GM18951 (cell line): Measurements from ENCODE around the gene MORC4.

Experiments used
- POLR2A ChIP-seq: IDR thresholded peaks from 4 replicates; pipeline ENCODE4 v1.6.1; 2011; ENCODE audit warnings: mild to moderate bottlenecking; ENCODE audit not compliant: insufficient read length, insufficient read depth; ENCODE audit errors: extremely low read depth
- in situ Hi-C: fragments of 300-500 bp; cut with MboI; formaldehyde crosslinking; loops from one replicate; pipeline ENCODE4 v1.12.0; 2022; ENCODE audit warnings: low sequenced_read_pairs, mixed read lengths, inconsistent platforms; ENCODE audit not compliant: unreplicated experiment

The MORC4 gene

DNA sequence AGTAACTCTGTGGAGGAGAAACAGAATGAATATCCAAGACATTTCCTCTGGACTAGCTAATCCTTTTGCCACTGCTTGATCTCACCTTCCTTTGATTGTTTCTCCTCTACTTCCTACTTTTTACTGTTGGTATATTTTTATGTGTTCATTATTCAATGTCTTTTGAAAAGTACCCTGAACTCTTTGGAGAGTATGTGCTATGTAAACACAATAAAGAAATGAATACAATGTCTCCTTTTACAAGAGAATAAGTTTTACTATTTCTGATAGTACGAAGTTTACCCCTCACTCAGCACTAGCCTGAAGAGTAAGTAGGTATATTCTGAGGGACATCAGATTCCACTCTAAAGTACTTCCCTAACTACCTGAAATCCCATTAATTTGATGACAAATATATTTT is 59.9 kb downstream of the MORC4 start:
- in situ Hi-C loops: no loop called here
- TF ChIP-seq POLR2A: no peak

DNA sequence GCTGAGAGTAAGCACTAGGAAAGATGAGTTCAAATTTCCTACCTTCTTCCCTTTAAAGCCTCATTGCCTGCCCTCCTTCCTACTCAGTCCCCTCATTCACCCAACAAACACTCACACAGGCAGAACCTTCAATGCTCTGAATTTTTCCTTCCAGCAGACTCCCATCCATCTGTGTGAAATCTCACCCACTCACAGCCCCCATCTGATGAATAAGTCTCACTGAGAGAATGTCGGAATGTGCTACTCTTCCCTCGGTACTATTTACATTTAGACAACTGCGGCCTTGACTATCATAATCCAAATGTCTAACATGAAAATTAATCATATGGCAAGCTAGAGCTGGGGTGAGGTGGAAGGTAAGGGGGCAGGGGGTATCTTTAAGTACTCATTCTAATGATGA is 60.4 kb downstream of the MORC4 start:
- no peak for TF ChIP-seq POLR2A
- in situ Hi-C loops: no loop called here

DNA sequence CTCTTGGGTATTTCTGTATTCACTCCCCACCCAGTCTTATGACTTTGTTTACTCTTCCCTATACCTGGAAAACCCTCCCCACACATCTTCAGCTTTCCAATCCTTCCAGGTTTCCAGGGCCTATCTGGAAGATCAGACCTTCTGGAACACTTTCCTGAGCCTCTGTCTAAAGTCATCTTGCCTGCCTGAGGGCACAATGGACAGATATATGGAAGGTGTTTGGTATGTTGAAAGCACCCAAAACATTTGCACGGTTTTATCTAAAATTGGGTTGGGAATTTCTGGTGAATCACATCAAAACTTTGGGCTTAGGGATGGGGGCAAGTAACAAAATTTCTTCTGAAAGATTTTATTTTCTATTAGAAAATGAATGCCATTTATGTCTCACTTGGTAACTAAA is 63.8 kb downstream of the MORC4 start:
- in situ Hi-C loops: no loop called here
- no peak for TF ChIP-seq POLR2A

DNA sequence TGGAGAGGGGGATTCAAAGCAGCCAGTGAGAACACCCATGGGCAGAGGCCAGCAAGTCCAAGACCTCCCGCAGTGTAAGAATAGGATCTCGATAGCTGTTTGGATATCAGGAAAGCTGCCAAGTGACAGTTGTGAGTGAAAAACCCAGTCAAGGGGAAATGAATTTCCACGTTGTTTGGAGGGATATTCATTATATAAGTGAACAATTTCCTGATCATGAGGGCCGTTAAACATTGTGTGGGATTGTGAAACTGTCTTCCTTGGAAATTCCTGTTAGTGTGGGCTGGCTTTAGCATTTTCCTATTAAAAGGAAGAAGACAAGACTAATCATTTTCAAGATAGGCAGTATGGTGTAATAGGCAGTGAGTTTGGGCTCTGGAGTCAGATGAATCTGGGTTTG is 64.8 kb downstream of the MORC4 start:
- in situ Hi-C loops: no loop called here
- TF ChIP-seq POLR2A: no peak

DNA sequence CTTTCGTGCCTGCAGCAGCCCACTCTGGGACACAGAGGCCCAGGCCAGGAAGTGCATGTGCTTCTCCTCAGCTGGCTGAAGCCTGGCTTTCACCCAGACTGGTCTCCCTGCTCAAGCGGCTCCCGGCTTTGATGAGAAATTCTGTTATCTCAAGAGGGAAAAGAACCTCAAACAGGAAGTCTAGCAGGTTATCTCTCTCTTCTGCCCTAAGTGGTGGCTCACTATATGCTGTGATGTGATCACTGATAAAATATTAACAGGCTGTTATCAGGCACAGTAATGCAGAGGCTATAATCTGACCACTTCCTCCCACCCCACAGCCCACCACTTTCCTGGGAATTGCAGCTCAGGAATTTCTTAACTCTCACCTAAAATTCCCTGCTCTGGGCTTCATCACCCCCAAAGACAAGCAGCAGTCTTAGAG is 66.5 kb downstream of the MORC4 start:
- in situ Hi-C loops: no loop called here
- no peak for TF ChIP-seq POLR2A

DNA sequence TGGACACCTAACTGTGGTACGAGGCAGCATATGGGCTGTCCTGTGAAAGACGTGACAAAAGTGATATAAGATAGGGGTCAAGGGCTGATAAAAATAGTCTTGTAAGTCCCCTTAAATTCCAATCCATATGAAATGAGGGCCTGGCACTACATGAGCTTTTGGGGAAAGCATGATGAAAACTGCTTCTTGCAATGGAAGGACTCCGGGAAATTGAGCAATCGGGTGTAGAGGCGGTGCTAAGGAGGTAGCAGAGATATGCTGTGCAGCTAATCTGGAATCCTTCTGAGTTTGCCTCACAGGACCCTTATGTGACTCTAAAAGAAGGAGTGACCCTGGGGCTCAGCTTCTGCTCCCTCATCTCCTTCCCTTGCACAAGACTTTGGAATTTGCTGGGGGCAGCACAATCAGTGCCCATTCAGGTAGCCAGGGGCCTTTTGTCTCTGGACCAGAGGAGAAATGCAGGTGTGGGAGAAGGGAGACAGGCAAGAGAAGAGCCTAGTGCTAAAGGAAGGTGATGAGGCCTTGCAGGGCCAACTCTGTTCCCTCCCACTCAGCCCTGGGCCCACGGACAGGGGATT is 67.0 kb downstream of the MORC4 start:
- in situ Hi-C loops: no loop called here
- TF ChIP-seq POLR2A: no peak

DNA sequence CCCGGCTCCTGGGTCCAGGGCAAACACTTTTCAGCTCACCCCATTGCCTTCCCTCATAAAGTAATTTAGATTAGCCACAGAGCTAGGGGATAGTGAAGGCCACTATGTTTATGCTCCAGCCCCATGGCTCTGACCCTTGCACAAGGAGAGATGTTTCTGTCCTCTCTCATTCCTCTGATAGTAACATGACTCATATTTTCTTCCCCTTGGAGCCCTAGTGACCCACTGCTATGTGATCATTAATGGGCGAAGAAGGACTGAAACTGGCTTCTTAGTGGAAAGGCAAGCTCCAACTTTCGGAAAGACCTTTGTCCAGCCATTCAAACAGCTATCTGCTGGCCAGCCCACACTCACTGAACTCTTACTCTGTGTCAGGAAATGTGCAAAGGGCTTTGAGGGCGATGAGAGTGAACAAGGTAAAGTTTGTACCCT is 67.5 kb downstream of the MORC4 start:
- no peak for TF ChIP-seq POLR2A
- in situ Hi-C loops: no loop called here

DNA sequence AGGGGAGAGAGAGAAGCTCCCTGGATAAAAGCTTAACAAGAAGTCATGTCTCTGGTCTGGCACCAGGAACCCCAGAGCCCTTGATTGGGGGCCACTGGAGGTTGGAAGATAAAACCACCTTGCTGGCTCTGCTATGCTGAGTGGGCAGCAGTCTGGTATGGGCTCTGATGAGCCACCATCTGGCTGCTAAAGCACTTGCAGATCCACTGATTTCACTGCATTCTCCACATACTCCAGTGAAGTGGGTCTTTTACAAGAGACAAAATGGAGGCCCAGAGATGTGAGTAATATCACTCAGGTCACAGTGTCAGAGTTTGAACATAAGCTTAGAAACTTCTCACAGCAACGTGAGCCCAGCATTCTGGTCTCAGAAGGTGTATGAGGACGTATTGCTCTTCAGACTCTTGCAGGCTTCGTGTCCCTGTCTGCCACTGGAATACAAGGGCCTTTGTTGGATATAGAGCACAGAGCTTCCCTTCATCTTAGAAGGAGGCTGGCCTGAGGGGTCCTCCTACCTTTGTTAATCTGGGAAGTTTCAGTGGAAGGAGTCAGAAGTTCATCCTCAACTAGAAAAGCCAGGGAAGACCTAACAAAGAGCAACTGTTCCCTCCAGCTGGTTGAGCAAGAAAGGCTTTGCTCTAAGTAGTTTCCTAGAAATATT is 68.1 kb downstream of the MORC4 start:
- in situ Hi-C loops: no loop called here

DNA sequence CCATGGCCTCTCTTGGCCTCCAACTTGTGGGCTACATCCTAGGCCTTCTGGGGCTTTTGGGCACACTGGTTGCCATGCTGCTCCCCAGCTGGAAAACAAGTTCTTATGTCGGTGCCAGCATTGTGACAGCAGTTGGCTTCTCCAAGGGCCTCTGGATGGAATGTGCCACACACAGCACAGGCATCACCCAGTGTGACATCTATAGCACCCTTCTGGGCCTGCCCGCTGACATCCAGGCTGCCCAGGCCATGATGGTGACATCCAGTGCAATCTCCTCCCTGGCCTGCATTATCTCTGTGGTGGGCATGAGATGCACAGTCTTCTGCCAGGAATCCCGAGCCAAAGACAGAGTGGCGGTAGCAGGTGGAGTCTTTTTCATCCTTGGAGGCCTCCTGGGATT is 71.8 kb downstream of the MORC4 start:
- in situ Hi-C loops: no loop called here
- TF ChIP-seq POLR2A: no peak

More for the DNA sequence above, 68.1 kb downstream of the MORC4 start:
- TF ChIP-seq POLR2A: no peak

DNA sequence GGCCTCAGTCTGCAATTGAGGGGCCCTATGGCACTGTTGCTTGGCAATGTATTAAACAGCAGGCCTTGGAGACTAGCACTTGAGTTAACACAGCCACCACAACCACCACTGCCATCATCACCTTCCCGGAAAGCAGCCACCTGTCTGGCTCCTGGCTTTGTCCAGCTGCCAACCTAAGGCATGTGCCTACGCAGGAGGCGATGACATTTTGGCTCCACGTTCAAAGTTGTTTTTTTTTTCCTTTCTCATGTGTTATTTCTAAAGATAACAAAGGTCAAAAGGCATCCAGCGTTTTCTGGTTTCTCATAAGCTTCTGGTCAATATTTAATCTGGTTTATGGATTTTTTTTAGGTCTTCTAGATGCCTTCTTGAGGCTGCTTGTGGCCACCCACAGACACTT is 72.3 kb downstream of the MORC4 start:
- no peak for TF ChIP-seq POLR2A
- in situ Hi-C loops: no loop called here

DNA sequence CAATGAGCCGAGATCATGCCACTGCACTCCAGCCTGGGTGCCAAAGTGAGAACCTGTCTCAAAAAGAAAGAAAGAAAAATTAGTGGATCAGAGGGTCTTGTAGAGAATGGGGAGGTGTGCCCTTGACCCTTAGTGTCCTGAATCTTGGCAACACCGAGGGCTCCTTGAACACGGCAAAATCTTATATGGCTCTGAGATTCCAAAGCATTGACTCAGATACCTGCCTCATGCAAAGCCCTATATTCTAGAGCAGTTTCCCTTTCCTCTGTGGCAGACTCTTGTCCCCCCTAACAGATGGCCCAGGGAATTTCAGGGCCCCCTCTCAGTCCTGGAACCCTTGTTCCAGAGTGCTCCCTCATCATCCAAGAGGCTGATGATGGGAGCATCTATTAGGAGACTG is 73.0 kb downstream of the MORC4 start:
- TF ChIP-seq POLR2A: no peak
- in situ Hi-C loops: no loop called here

DNA sequence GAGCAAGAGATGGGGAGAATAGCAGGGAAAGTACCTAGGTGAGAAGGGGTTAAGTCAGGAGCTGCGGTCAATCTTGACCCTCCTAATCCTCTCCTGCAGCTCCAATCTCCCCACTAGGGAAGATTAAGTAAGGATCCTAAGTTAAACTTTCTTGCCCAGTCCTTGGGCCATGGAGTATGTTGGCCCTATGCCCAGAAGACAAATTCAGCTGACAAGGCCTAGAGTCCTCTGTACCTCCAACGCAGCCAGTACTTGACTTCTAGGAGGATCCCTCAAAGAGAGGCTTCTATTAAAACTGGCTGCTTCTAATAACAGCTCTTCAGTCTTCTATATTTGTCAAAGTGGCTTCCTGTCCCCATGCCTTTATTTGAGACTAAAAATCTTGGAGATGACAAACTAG is 78.4 kb downstream of the MORC4 start:
- in situ Hi-C loops: no loop called here
- no peak for TF ChIP-seq POLR2A

DNA sequence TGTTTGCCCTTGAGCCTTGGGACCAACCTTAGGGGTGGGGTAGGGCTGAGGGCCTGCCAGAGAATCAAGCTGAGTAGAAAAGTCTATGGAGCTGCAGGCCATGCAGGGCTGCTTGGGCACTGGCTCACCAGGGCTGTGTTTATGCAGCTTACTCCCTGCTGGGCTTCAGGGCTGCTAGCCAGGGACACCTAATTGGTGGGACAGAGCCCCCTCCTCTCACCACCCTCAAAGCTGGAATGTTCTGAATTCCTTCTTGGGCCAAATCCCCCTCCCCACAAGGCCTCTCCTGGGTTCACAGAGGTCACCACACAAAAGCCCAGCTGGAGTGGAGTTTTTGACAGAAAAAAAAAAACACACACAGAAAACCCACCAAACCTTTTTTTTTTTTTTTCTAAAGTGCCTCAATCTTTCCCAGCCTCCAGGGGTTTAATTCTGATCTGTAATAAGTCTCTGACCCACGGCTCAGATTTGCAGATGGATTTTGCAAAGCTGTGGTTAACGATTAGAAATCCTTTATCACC is 80.0 kb downstream of the MORC4 start, which contains the start of gene CLDN2:
TSS of gene CLDN2 (plus strand) at position 471 of the 521 bp plus-strand sequence. CDS start 7,827 bp downstream, outside the sequence.
- no peak for TF ChIP-seq POLR2A
- in situ Hi-C loops: no loop called here

DNA sequence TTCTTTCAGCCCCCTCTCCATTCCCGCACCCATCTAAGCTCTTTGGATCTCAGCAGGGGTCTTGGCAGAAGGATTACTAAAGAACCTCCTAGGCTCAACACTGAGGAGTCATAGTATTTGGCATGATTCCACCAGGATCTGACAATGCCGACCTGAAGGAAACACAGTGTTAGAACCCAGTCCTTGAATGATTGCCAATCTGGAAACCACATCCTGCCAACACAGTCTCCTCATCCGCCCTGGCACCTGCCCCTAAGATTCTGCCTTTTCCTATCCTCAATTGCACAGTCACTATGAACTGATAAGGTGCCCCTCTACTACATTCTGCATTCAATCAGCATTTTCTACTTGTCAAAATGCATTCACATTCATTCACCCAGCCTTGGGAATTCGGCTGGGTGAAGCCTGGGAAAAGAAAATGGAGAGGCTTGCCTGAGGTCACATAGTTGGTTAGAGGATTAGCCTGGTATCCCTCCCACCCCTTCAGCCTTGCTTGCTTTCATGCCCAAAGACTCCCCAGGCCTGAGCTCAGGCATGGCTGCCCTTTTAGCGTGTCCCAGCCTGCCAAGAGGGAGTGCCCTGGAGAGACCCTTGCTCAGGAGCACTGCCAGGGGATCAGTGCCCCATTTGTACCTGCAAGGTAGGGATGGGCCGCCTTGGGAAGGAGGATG is 82.0 kb downstream of the MORC4 start:
- in situ Hi-C loops: no loop called here
- no peak for TF ChIP-seq POLR2A
